ENCODE results near the gene BAK1. TPM values are rescaled to one million over a fixed set of nuclear protein-coding genes. Genes with fewer than 3 reads are reported as not detected.
"Not testable (repeated sequence)": the region's sequence is repeated elsewhere in the genome, so short reads cannot be mapped to it uniquely, and the experiment has no call there.

The BAK1 gene
- total and polyA plus RNA-seq, 2 experiments from 2014 or later, result 18.6 to 33.1 TPM

- H4K20me1 ChIP-seq (ENCODE audit: insufficient read depth, poor library complexity, severe bottlenecking), result no peaks in the 10 kb centered on the region
- no peaks in the 10 kb centered on the region for H3K9me3 ChIP-seq (ENCODE audit: low read depth)
- 91% methylated on average over 4 of the region's 4 CpGs for WGBS (ENCODE audit: low lambda C conversion rate, missing lambda C conversion rate)
- H3K36me3 ChIP-seq (replicated peaks; ENCODE audit: insufficient read depth, low read depth), result no peaks in the 10 kb centered on the region
- H3K4me2 ChIP-seq, result no peak overlapping the region
- H3K27me3 ChIP-seq, result no peaks in the 10 kb centered on the region
- no peak overlapping the region for H3K27ac ChIP-seq
- no peak for DNase-seq (ENCODE audit: low spot score)
- no peaks in the 10 kb centered on the region for H3K4me1 ChIP-seq (ENCODE audit: insufficient read depth)
- H3K79me2 ChIP-seq, result no peaks in the 10 kb centered on the region
- H3K9me2 ChIP-seq (replicated peaks; ENCODE audit: insufficient read depth), result no peaks in the 10 kb centered on the region
- no peak overlapping the region for H2AFZ ChIP-seq
- no peak for TF ChIP-seq EZH2 (IDR thresholded peaks at IDR 0.05; ENCODE audit: borderline replicate concordance)
- no peak for TF ChIP-seq CTCF (IDR thresholded peaks at IDR 0.05; ENCODE audit: poor library complexity)
- no peak for TF ChIP-seq EZH2phosphoT487 (IDR thresholded peaks at IDR 0.05; ENCODE audit: low read depth, severe bottlenecking, unreplicated experiment)
- no peak overlapping the region for H3K4me3 ChIP-seq
Observed at GRCh38 chr6:33557376-33557775, 22.7 kb downstream of the BAK1 start.

DNA sequence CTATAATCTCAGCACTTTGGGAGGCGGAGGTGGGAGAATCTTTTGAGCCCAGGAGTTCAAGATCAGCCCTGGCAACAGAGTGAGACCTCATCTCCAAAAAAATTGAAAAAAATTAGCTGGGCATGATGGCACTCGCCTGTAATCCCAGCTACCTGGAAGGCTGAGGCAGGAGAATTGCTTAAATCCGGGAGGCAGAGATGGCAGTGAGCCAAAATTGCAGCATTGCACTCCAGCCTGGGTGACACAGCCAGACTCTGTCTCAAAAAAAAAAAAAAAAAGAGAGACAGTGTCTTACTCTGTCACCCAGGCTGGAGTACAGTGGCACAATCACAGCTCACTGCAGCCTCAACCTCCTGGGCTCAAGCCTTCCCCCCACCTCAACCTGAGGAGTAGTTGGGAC, 27.2 kb downstream of the BAK1 start:
- H3K79me2 ChIP-seq; H2AFZ ChIP-seq; H3K36me3 ChIP-seq (replicated peaks; ENCODE audit: insufficient read depth, low read depth); H4K20me1 ChIP-seq (ENCODE audit: insufficient read depth, poor library complexity, severe bottlenecking); H3K9me2 ChIP-seq (replicated peaks; ENCODE audit: insufficient read depth); H3K4me2 ChIP-seq; H3K27ac ChIP-seq; H3K9me3 ChIP-seq (ENCODE audit: low read depth); H3K4me3 ChIP-seq; DNase-seq (ENCODE audit: low spot score); H3K27me3 ChIP-seq; H3K4me1 ChIP-seq (ENCODE audit: insufficient read depth): not testable (repeated sequence)
- 51% methylated on average over 3 of the region's 3 CpGs for WGBS (ENCODE audit: low lambda C conversion rate, missing lambda C conversion rate)

DNA sequence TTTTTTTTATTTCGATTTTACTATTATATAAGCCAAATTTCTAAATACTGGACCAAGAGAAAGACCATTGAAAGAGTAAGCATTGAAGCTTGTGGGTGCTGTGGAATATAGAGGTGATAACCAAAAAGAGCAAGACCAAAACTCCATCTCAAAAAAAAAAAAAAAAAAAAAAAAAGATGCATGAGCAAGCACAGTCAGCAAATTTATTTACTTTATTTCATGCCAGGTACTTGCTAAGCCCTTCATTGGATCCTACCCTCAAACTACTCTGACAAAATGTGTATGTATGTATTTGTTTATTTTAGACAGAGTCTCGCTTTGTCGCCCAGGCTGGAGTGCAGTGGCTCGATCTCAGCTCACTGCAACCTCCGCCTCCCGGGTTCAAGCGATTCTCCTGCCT, 27.8 kb downstream of the BAK1 start:
- no peak overlapping the region for H3K4me3 ChIP-seq
- H4K20me1 ChIP-seq (ENCODE audit: insufficient read depth, poor library complexity, severe bottlenecking), result no peaks in the 10 kb centered on the region
- no peak for TF ChIP-seq EZH2 (IDR thresholded peaks at IDR 0.05; ENCODE audit: borderline replicate concordance)
- TF ChIP-seq EZH2phosphoT487 (IDR thresholded peaks at IDR 0.05; ENCODE audit: low read depth, severe bottlenecking, unreplicated experiment), result no peak
- no peak for TF ChIP-seq CTCF (IDR thresholded peaks at IDR 0.05; ENCODE audit: poor library complexity)
- no peaks in the 10 kb centered on the region for H3K79me2 ChIP-seq
- no peaks in the 10 kb centered on the region for H3K4me1 ChIP-seq (ENCODE audit: insufficient read depth)
- no peak overlapping the region for H3K27ac ChIP-seq
- H3K27me3 ChIP-seq, result no peaks in the 10 kb centered on the region
- H3K4me2 ChIP-seq, result no peak overlapping the region
- no peaks in the 10 kb centered on the region for H3K9me2 ChIP-seq (replicated peaks; ENCODE audit: insufficient read depth)
- no peaks in the 10 kb centered on the region for H3K9me3 ChIP-seq (ENCODE audit: low read depth)
- no peaks in the 10 kb centered on the region for H3K36me3 ChIP-seq (replicated peaks; ENCODE audit: insufficient read depth, low read depth)
- WGBS (ENCODE audit: low lambda C conversion rate, missing lambda C conversion rate), result 97% methylated on average over 7 of the region's 7 CpGs
- DNase-seq (ENCODE audit: low spot score), result no peak
- H2AFZ ChIP-seq, result no peak overlapping the region

DNA sequence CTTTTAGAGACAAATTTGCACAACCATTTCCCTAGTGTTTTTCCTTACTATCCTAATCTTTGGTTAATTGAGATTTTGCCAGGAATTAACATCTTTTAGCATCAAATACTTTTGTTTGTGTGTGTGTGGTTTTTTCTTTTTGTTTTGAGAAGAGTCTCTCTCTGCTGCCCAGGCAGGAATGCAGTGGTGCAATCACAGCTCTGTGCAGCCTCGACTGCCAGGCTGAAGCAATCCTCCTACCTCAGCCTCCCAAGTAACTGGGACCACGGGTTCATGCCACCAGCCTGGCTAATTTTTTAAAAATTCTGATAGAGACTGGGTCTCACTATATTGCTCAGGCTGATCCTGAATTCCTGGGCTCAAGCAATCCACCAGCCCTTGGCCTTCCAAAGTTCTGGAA, 28.5 kb downstream of the BAK1 start:
- TF ChIP-seq EZH2phosphoT487 (IDR thresholded peaks at IDR 0.05; ENCODE audit: low read depth, severe bottlenecking, unreplicated experiment) (no peak), CTCF (IDR thresholded peaks at IDR 0.05; ENCODE audit: poor library complexity) (no peak), EZH2 (IDR thresholded peaks at IDR 0.05; ENCODE audit: borderline replicate concordance) (no peak)
- Histone ChIP-seq H3K27ac (no peak overlapping the region), H3K4me2 (no peak overlapping the region), H4K20me1 (ENCODE audit: insufficient read depth, poor library complexity, severe bottlenecking) (no peaks in the 10 kb centered on the region), H3K4me3 (no peak overlapping the region), H3K79me2 (no peaks in the 10 kb centered on the region), H3K9me3 (ENCODE audit: low read depth) (no peaks in the 10 kb centered on the region), H3K4me1 (ENCODE audit: insufficient read depth) (no peaks in the 10 kb centered on the region), H3K9me2 (replicated peaks; ENCODE audit: insufficient read depth) (no peaks in the 10 kb centered on the region), H2AFZ (no peak overlapping the region), H3K27me3 (no peaks in the 10 kb centered on the region), H3K36me3 (replicated peaks; ENCODE audit: insufficient read depth, low read depth) (no peaks in the 10 kb centered on the region)
- no peak for DNase-seq (ENCODE audit: low spot score)
- WGBS (ENCODE audit: low lambda C conversion rate, missing lambda C conversion rate), result 80% methylated on average over 2 of the region's 2 CpGs

Measured in hepatocyte (in vitro differentiated cells).